Left lung (tissue), 10 donors: ENCODE results near the gene JAZF1. TPM values are rescaled to one million over a fixed set of nuclear protein-coding genes. Genes with fewer than 3 reads are reported as not detected.
"Not testable (repeated sequence)": the region's sequence is repeated elsewhere in the genome, so short reads cannot be mapped to it uniquely, and the experiment has no call there.

Source experiments
- ATAC-seq: fragments of 200-7000 bp; cut with Tn5 transposase; one replicate; pipeline ENCODE4 v1.9.1; 2020; ENCODE audit warnings: moderate library complexity
- DNase-seq, 4 donors: peaks; one replicate each; pipeline ENCODE4 v3.0.0-alpha.2; 2013 to 2020
- H3K27ac ChIP-seq, 2 donors: fragments of 200-600 bp; sonication (generic) in 1 of 2; one replicate each; pipeline versions ENCODE4 v1.5.0 to v1.8.0; 2020 to 2021
- H3K27me3 ChIP-seq, 2 donors: fragments of 200-600 bp; sonication (generic) in 1 of 2; one replicate each; pipeline versions ENCODE4 v1.5.0 to v1.8.0; 2020 to 2021
- H3K36me3 ChIP-seq, 2 donors: fragments of 200-600 bp; sonication (generic) in 1 of 2; one replicate each; pipeline versions ENCODE4 v1.5.0 to v1.8.0; 2020 to 2021
- H3K4me1 ChIP-seq, 2 donors: fragments of 200-600 bp; one replicate each; pipeline ENCODE4 v1.8.0; 2021
- H3K4me3 ChIP-seq, 2 donors: fragments of 200-600 bp; sonication (generic) in 1 of 2; one replicate each; pipeline versions ENCODE4 v1.5.0 to v1.8.0; 2020 to 2021; ENCODE audit warnings: mild to moderate bottlenecking in 1 of 2
- H3K9me3 ChIP-seq, 2 donors: fragments of 200-600 bp; sonication (generic) in 1 of 2; one replicate each; pipeline versions ENCODE4 v1.5.0 to v1.8.0; 2020 to 2021
- CTCF ChIP-seq, 2 donors: fragments of 200-600 bp; sonication (generic) in 1 of 2; IDR thresholded peaks; one replicate each; pipeline versions ENCODE4 v1.5.0 to v1.8.0; 2021; ENCODE audit warnings: antibody characterized with exemption in 2 of 2
- intact Hi-C, 2 donors: fragments of 100-400 bp; cut with DNase I; formaldehyde crosslinking; loops; one replicate each; pipeline versions ENCODE4 v1.11.2 to v1.14.2; 2022
- polyA plus RNA-seq, 6 donors: library from polyadenylated mRNA; unstranded; fragments of 120-200 nt; gene quantifications; one replicate each; pipeline ENCODE4 v1.2.1, GENCODE V29; 2013; ENCODE audit not compliant: insufficient read length in 6 of 6
- total RNA-seq, 2 donors: library from RNA; stranded (reverse); fragmentation: NEBNext Ultra II Directional; extraction: Animal tissue kit (Norgen Biotek cat#: 25700); gene quantifications; one replicate each; pipeline ENCODE4 v1.2.1, GENCODE V29; 2021
- donor health status: DM: no; HTN: yes; CAD: no.
- donor health status: DM: no; HTN: no; CAD: no.

JAZF1 gene
- total and polyA plus RNA-seq, 8 donors = 11.1 to 18.2 (median 13.8) TPM

DNA sequence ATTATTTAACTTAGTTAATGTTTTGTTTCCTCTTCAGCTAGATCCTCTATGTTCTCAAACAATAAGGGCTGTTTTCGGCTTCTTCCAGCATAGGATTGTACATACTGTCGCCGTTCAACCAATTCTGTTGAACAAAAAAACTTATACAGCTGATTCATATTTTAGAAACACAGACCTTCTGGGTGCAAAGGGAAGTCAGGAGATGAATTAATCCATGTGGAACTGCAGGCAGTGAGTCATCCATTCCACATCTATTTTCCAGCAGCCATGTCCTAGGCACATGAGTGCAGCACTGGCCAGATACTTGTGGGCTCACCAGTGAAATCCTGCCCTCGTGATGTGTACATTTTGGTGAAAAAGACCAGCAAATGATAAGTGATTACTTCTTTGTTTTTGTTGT is 163.2 kb downstream of the JAZF1 start:
- no peak for TF ChIP-seq CTCF (IDR thresholded peaks at IDR 0.05)
- no peak for DNase-seq
- intact Hi-C loops = no loop called here
- H3K4me3 ChIP-seq = no peak overlapping the region
- no peak overlapping the region for H3K27ac ChIP-seq
- no peaks in the 10 kb centered on the region for H3K27me3 ChIP-seq
- no peak for ATAC-seq
- peaks cover 0 to 1% of the 10 kb centered on the region in 2 donors for H3K9me3 ChIP-seq
- H3K36me3 ChIP-seq = no peaks in the 10 kb centered on the region
- H3K4me1 ChIP-seq = peaks cover 5 to 7% of the 10 kb centered on the region in 2 donors

GRCh38 chr7:28016297-28016696 is 164.3 kb downstream of the JAZF1 start:
- no peak for TF ChIP-seq CTCF (IDR thresholded peaks at IDR 0.05)
- Histone ChIP-seq H3K4me1 (peaks cover 5 to 7% of the 10 kb centered on the region in 2 donors), H3K9me3 (peaks cover 0 to 1% of the 10 kb centered on the region in 2 donors), H3K27me3 (no peaks in the 10 kb centered on the region), H3K27ac (no peak overlapping the region), H3K36me3 (no peaks in the 10 kb centered on the region), H3K4me3 (no peak overlapping the region)
- intact Hi-C loops = no loop called here
- ATAC-seq (no peak), DNase-seq (no peak)

DNA sequence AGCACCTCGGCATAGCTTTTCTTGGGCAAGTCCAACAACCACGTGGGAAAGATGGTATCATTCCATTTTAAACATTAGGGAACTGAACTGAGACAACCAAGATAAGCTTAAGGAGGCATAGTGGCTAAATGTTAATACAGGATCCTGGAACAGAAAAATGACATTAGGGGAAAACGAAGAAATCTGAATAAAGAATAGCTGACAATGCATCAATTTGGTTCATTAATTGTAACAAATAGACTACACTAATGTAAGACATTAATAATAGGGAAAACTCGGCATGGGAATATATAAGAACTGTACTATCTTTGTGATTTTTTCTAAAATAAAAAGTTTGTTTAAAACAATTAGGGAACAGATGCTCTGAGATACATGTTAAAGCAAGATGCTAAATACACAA is 165.4 kb downstream of the JAZF1 start:
- Histone ChIP-seq H3K27ac (no peak overlapping the region), H3K4me3 (no peak overlapping the region), H3K36me3 (no peaks in the 10 kb centered on the region), H3K9me3 (peaks cover 0 to 1% of the 10 kb centered on the region in 2 donors), H3K4me1 (peaks cover 2 to 4% of the 10 kb centered on the region in 2 donors), H3K27me3 (no peaks in the 10 kb centered on the region)
- no peak for TF ChIP-seq CTCF (IDR thresholded peaks at IDR 0.05)
- ATAC-seq = no peak
- intact Hi-C loops = no loop called here
- DNase-seq = no peak

DNA sequence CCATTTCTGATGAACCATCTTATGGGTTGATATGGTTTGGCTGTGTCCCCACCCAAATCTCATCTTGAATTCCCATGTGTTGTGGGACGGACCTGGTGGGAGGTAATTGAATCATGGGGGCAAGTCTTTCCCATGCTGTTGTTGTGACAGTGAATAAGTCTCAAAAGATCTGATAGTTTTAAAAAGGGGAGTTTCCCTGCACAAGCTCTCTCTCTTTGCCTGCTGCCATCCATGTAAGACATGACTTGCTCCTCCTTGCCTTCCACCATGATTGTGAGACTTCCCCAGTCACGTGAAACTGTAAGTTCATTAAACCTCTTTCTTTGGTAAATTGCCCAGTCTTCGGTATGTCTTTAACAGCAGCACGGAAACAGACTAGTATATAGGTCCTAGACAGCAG is 166.3 kb downstream of the JAZF1 start:
- not testable (repeated sequence) for DNase-seq, ATAC-seq

GRCh38 chr7:28013441-28013840 is 167.2 kb downstream of the JAZF1 start:
- ATAC-seq = no peak
- H3K36me3 ChIP-seq = no peaks in the 10 kb centered on the region
- intact Hi-C loops = no loop called here

More for the DNA sequence above, 166.3 kb downstream of the JAZF1 start:
- H3K4me1 ChIP-seq, H3K9me3 ChIP-seq, H3K4me3 ChIP-seq, H3K27ac ChIP-seq, intact Hi-C loops, H3K36me3 ChIP-seq, H3K27me3 ChIP-seq: not testable (repeated sequence)

More at GRCh38 chr7:28013441-28013840, 167.2 kb downstream of the JAZF1 start:
- H3K4me1 ChIP-seq = no peaks in the 10 kb centered on the region
- H3K27me3 ChIP-seq = no peaks in the 10 kb centered on the region
- no peak for DNase-seq
- TF ChIP-seq CTCF (IDR thresholded peaks at IDR 0.05) = no peak
- H3K9me3 ChIP-seq = peaks cover 0 to 1% of the 10 kb centered on the region in 2 donors
- H3K4me3 ChIP-seq = no peak overlapping the region
- H3K27ac ChIP-seq = no peak overlapping the region
